ENCODE measurements around the gene BCKDHB.

- no peak for TF ChIP-seq SPI1 (IDR thresholded peaks at IDR 0.05; ENCODE audit: low read depth, low read length)
- TF ChIP-seq POLR2AphosphoS5 (IDR thresholded peaks at IDR 0.05; ENCODE audit: low read depth, low read length): no peak
- TF ChIP-seq POLR2A (IDR thresholded peaks at IDR 0.05; ENCODE audit: low read depth, low read length): no peak
- TF ChIP-seq TAF1 (IDR thresholded peaks at IDR 0.05; ENCODE audit: low read depth, low read length): no peak
Observed at GRCh38 chr6:80277501-80277900, 171.0 kb downstream of the BCKDHB start.
